Epithelial cell of prostate (primary cell): ENCODE data around the gene PAX3.
"Not testable (repeated sequence)": the region's sequence is repeated elsewhere in the genome, so short reads cannot be mapped to it uniquely, and the experiment has no call there.

Experiments
- DNase-seq: peaks from one replicate; pipeline ENCODE4 v3.0.0-alpha.2; 2011; ENCODE audit warnings: low read depth, low spot score
- H3K27ac ChIP-seq: fragments of 450-650 bp; 2 replicates; pipeline ENCODE4 v1.5.1; 2017; ENCODE audit warnings: mild to moderate bottlenecking

PAX3 gene

GRCh38 chr2:222167762-222168161 is 131.0 kb downstream of the PAX3 start:
- DNase-seq: no peak
- no peak overlapping the region for H3K27ac ChIP-seq

DNA sequence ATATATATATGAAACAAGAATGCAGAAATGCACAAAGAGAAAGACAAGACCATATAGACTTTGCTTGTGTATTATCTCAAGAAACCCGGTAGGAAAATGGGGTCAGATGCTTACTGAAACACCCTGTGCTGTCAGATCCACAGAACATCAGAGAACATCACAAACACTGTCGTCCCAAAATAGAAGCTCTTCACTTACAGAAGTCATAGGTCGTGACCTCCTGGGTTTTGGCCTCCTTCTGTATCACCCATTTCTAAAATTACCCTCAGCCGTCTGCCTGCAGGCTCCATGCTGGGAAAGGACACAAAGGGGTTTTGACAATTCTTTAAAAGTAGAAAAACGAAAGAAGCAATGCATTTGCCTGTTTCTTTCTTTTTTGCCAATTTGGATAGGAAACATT is 137.9 kb downstream of the PAX3 start:
- no peak overlapping the region for H3K27ac ChIP-seq
- DNase-seq: no peak

- no peak overlapping the region for H3K27ac ChIP-seq
- DNase-seq: no peak
Observed at GRCh38 chr2:222160125-222160524, 138.7 kb downstream of the PAX3 start.

DNA sequence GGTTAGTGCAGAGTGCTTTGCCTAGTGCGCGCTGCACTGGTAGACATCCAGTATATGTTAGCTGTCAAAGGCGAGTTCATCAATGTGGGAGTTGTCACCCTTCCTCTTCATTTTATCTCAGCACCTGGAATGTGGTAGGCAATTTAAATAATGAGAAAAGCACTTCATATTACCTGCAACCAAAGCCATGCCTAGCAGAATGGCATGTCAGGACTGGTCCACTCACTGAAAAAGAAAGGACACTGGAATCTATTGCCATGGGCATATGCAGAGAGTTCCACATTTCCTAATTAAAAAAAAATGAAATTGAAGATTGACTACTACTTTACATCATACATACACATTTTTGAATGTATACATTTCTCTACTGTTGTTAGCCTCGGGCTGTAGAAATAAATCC is 139.6 kb downstream of the PAX3 start:
- no peak for DNase-seq
- no peak overlapping the region for H3K27ac ChIP-seq

- H3K27ac ChIP-seq, DNase-seq: not testable (repeated sequence)
Observed at GRCh38 chr2:222155003-222155664, 143.7 kb downstream of the PAX3 start.
